Activated CD8-positive, alpha-beta T cell treated with anti-CD3 and anti-CD28 coated beads, Interleukin-2, amount 10 ng/mL, durations not matched to agents 7 days and 5 days (primary cell): Measurements from ENCODE around the gene TMIGD3. TPM values are rescaled to one million over a fixed set of nuclear protein-coding genes. Genes with fewer than 3 reads are reported as not detected.

ENCODE experiments used
- ATAC-seq: fragments of 150-1000 bp; cut with Tn5 transposase; one replicate; pipeline ENCODE4 v1.10.0; 2021; ENCODE audit warnings: moderate library complexity
- CTCF ChIA-PET: fragments of 350-600 bp; sonication (Branson Sonifier 250); formaldehyde crosslinking; loops from one replicate; lab custom pipeline; 2021; ENCODE audit warnings: antibody characterized with exemption; lab: Charles Lee
- POLR2A ChIA-PET: fragments of 350-600 bp; sonication (Branson Sonifier 250); formaldehyde crosslinking; loops from one replicate; lab custom pipeline; 2021; ENCODE audit warnings: antibody characterized with exemption; lab: Charles Lee
- DNase-seq: peaks from one replicate; pipeline ENCODE4 v3.0.0-alpha.2; 2020
- H3K27ac Mint-ChIP-seq: one replicate; pipeline ENCODE4 v1.8.0; 2021; ENCODE audit warnings: mild to moderate bottlenecking, mixed read lengths
- H3K27me3 Mint-ChIP-seq: one replicate; pipeline ENCODE4 v1.8.0; 2021; ENCODE audit warnings: low read depth, mixed read lengths
- H3K36me3 Mint-ChIP-seq: one replicate; pipeline ENCODE4 v1.8.0; 2021; ENCODE audit warnings: low read depth, mixed read lengths
- H3K4me1 Mint-ChIP-seq: one replicate; pipeline ENCODE4 v1.8.0; 2021; ENCODE audit warnings: low read depth, mixed read lengths
- H3K4me3 Mint-ChIP-seq: one replicate; pipeline ENCODE4 v1.8.0; 2021; ENCODE audit warnings: mild to moderate bottlenecking, mixed read lengths
- H3K9me3 Mint-ChIP-seq: one replicate; pipeline ENCODE4 v1.8.0; 2022; ENCODE audit warnings: mixed read lengths; ENCODE audit not compliant: insufficient read depth
- total RNA-seq, 2 experiments: library from RNA; stranded (reverse); gene quantifications; one replicate each; pipeline ENCODE4 v1.2.3, GENCODE V29; 2021

Gene TMIGD3
- total RNA-seq, 2 experiments from 2014 or later, result not detected

DNA sequence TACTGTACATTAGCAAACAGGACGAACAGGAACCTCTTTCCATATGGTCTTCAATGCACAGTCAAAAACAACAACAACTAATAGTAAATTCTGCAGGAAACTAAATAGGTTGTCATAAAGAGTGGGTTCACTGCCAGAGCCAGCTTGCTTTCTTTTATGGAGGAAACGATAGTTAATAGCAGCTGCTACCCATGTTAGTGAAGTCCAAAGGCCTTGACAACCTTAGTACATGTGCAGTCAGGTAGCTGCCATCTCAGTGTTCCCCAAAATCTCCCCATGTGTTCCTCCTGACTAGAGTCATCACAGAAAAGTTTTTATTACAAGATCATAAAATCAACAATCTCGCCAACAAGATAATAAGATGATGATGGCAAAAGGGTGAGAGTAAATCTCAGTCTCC, 16.6 kb upstream of the TMIGD3 start:
- peaks cover 2% of the 10 kb centered on the region for H3K36me3 Mint-ChIP-seq
- CTCF ChIA-PET, result interaction anchor here (4.5 kb wide), 1 partner anchor 12 kb away, joined by 88 read pairs; no protein-coding TSS in a partner anchor

GRCh38 chr1:111517469-111518225, 14.2 kb upstream of the TMIGD3 start:
- H3K4me1 Mint-ChIP-seq, result peaks cover 46% of the 10 kb centered on the region
- peak overlapping the region; percentile 86 for H3K27ac Mint-ChIP-seq
- H3K9me3 Mint-ChIP-seq, result no peaks in the 10 kb centered on the region
- no peaks in the 10 kb centered on the region for H3K36me3 Mint-ChIP-seq
- H3K4me3 Mint-ChIP-seq, result peak overlapping the region; percentile 16
- DNase-seq (peak; percentile 49), ATAC-seq (peak; percentile 53)
- CTCF ChIA-PET, result interaction anchor here (0.7 to 4.5 kb wide), 36 partner anchors 10 to 303 kb away, joined by 3 to 88 read pairs (median 5); partner anchors contain the start of genes ADORA3, ATP5PB, RAP1A and TMIGD3
- no peaks in the 10 kb centered on the region for H3K27me3 Mint-ChIP-seq
- POLR2A ChIA-PET, result interaction anchor here (0.6 to 3.2 kb wide), 9 partner anchors 10 to 302 kb away, joined by 3 to 31 read pairs (median 5); no protein-coding TSS in a partner anchor

More for the DNA sequence above, 16.6 kb upstream of the TMIGD3 start:
- POLR2A ChIA-PET, result interaction anchor here (0.6 kb wide), 1 partner anchor 80 kb away, joined by 3 read pairs; no protein-coding TSS in a partner anchor
- no peak overlapping the region for H3K27ac Mint-ChIP-seq
- ATAC-seq (no peak), DNase-seq (no peak)
- H3K4me1 Mint-ChIP-seq, result peaks cover 38% of the 10 kb centered on the region
- peaks cover 7% of the 10 kb centered on the region for H3K9me3 Mint-ChIP-seq
- no peaks in the 10 kb centered on the region for H3K27me3 Mint-ChIP-seq
- no peak overlapping the region for H3K4me3 Mint-ChIP-seq

- DNase-seq, result peak; percentile 71
- H3K27me3 Mint-ChIP-seq, result no peaks in the 10 kb centered on the region
- peak overlapping the region; percentile 86 for H3K27ac Mint-ChIP-seq
- no peaks in the 10 kb centered on the region for H3K36me3 Mint-ChIP-seq
- ChIA-PET POLR2A (interaction anchor here (0.5 to 3.2 kb wide), 8 partner anchors 9 to 252 kb away, joined by 3 to 31 read pairs (median 6); partner anchors contain the start of gene RAP1A), CTCF (interaction anchor here (0.8 to 4.5 kb wide), 26 partner anchors 8 to 254 kb away, joined by 3 to 88 read pairs (median 6); partner anchors contain the start of genes ADORA3, RAP1A and TMIGD3)
- no peaks in the 10 kb centered on the region for H3K9me3 Mint-ChIP-seq
- H3K4me1 Mint-ChIP-seq, result peaks cover 46% of the 10 kb centered on the region
- peak; percentile 64 for ATAC-seq
- H3K4me3 Mint-ChIP-seq, result peak overlapping the region; percentile 56
These were observed 12.6 kb upstream of the TMIGD3 start for GRCh38 chr1:111516005-111516535.

DNA sequence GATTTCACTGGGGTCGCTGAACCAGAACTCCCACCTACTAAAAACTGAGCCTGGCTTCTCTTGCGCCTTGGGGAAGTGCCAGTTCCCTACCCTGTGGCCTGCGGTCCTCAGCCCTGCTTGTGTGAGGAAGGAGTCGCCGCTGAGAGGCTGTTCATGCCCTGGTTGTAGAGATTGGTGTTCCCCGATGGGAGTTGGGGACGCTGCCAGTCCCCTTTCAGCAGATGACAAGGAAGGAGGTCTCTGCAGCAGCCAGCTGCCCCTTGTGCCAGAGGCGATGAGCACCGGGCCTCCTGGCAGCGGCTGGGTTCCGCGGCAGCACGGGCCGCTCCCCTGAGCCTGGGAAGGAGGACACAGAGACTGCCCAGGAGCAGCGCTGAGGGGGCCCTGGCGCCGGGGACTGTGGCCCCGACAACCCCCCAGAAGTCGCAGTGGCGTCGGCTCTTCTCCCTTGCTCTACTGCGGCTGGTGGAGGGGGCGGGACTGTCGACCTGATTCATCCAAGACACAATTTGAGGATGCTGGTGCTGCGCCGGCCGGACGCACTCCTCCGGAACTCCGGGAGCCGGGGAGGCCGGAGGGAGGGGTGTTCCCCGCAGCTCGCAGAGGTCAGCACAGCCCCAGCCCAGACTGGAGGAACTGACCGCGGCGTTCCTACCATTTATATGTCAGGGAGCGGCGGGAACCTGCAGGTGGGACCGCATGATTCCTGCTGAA, 12.0 kb upstream of the TMIGD3 start:
- ATAC-seq, result peak; percentile 22
- peak overlapping the region; percentile 86 for H3K27ac Mint-ChIP-seq
- H3K4me3 Mint-ChIP-seq, result peak overlapping the region; percentile 56
- H3K9me3 Mint-ChIP-seq, result no peaks in the 10 kb centered on the region
- H3K4me1 Mint-ChIP-seq, result peaks cover 46% of the 10 kb centered on the region
- POLR2A ChIA-PET, result interaction anchor here (0.6 to 3.2 kb wide), 6 partner anchors 8 to 252 kb away, joined by 3 to 31 read pairs (median 6); no protein-coding TSS in a partner anchor
- peak; percentile 36 for DNase-seq
- no peaks in the 10 kb centered on the region for H3K27me3 Mint-ChIP-seq
- H3K36me3 Mint-ChIP-seq, result no peaks in the 10 kb centered on the region
- CTCF ChIA-PET, result interaction anchor here (0.9 to 4.5 kb wide), 13 partner anchors 8 to 236 kb away, joined by 3 to 88 read pairs (median 7); partner anchors contain the start of genes ADORA3 and TMIGD3

DNA sequence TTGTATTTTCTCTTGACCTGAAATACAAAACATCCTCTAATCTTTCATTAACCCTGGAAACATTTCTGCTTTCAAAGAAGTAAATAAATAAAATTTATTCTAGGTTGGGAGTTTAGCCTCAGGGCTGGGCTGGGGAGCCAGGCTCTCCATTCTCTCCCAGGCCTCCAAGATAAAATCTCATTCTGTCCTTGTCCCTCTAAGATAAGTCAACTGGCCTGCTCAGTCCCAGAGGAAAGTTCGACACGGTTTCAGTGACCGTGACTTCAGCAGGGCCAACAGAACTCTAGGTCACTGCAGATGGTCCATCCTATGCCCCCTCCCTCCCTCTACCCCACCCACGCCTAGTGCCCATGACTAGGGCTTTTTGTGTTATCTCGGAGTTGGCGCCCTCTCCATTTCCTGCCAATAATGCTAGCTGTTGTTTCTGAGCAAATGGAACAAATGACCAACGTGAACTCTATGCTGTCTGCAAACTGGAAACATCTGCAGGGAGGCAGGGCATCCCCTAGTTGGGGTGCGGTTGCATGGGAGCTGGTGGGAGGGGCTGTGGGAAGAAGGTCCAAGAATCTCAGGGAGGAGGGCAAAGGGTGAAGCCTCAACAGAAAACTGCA, 10.1 kb upstream of the TMIGD3 start:
- peaks cover 44% of the 10 kb centered on the region for H3K4me1 Mint-ChIP-seq
- POLR2A ChIA-PET, result interaction anchor here (0.5 kb wide), 1 partner anchor 163 kb away, joined by 3 read pairs; no protein-coding TSS in a partner anchor
- no peaks in the 10 kb centered on the region for H3K27me3 Mint-ChIP-seq
- DNase-seq (no peak), ATAC-seq (no peak)
- no peak overlapping the region for H3K27ac Mint-ChIP-seq
- H3K36me3 Mint-ChIP-seq, result no peaks in the 10 kb centered on the region
- H3K4me3 Mint-ChIP-seq, result no peak overlapping the region
- CTCF ChIA-PET, result interaction anchor here (1.0 to 1.4 kb wide), 2 partner anchors 35 to 86 kb away, joined by 3 to 4 read pairs; no protein-coding TSS in a partner anchor
- no peaks in the 10 kb centered on the region for H3K9me3 Mint-ChIP-seq

- H3K36me3 Mint-ChIP-seq, result no peaks in the 10 kb centered on the region
- ChIA-PET POLR2A (interaction anchor here (0.5 kb wide), 1 partner anchor 163 kb away, joined by 3 read pairs; no protein-coding TSS in a partner anchor), CTCF (interaction anchor here (1.7 kb wide), 1 partner anchor 36 kb away, joined by 5 read pairs; no protein-coding TSS in a partner anchor)
- H3K27ac Mint-ChIP-seq, result peak overlapping the region; percentile 8
- no peaks in the 10 kb centered on the region for H3K27me3 Mint-ChIP-seq
- peaks cover 44% of the 10 kb centered on the region for H3K4me1 Mint-ChIP-seq
- DNase-seq (no peak), ATAC-seq (no peak)
- H3K4me3 Mint-ChIP-seq, result no peak overlapping the region
- no peaks in the 10 kb centered on the region for H3K9me3 Mint-ChIP-seq
These were observed 9.5 kb upstream of the TMIGD3 start for GRCh38 chr1:111512931-111513330.

DNA sequence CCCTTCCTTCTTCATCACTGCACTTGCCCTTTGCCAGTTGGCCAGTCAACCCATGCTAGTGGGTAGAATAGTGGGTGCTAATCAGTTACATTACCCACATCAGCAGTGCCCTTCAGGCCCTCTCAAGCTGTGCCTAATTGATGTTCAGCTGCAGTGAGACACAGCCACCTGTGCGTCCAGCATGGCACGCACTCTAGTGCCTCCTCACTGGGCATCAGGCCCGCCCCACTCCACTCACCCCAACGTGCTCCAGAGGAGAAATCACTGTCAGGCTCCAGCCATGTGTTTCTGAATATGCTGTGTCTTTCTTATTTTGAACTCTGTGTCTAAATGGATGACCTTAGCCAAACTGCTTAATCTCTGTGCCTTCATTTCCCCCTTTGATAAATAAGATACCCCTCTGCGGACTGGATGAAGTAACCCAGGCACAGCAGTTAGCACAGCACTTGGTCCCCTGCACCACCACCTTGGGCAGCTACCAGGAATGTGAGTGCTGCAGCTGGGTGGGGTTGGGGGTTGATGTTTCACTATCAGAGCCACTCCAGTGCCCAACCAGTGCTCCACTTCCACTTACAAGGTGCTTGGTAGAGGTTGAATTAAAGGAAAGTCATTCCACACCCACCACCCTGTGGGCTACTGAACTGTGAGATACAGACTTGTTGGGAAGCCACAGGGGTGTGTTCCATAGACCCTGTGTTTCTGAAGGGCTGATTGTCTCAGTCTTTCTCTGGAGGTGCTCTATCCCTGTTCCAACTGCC, 8.9 kb upstream of the TMIGD3 start:
- ATAC-seq (no peak), DNase-seq (no peak)
- CTCF ChIA-PET, result interaction anchor here (1.0 to 1.7 kb wide), 4 partner anchors 9 to 60 kb away, joined by 3 to 5 read pairs (median 4); partner anchors contain the start of genes ADORA3 and TMIGD3
- H3K4me3 Mint-ChIP-seq, result no peak overlapping the region
- H3K4me1 Mint-ChIP-seq, result peaks cover 44% of the 10 kb centered on the region
- H3K27ac Mint-ChIP-seq, result peak overlapping the region; percentile 8
- no peaks in the 10 kb centered on the region for H3K36me3 Mint-ChIP-seq
- no peaks in the 10 kb centered on the region for H3K9me3 Mint-ChIP-seq
- no peaks in the 10 kb centered on the region for H3K27me3 Mint-ChIP-seq
- POLR2A ChIA-PET, result interaction anchor here (0.7 to 1.4 kb wide), 4 partner anchors 26 to 243 kb away, joined by 3 read pairs; no protein-coding TSS in a partner anchor

- Mint-ChIP-seq H3K4me1 (peaks cover 39% of the 10 kb centered on the region), H3K9me3 (no peaks in the 10 kb centered on the region), H3K4me3 (no peak overlapping the region), H3K36me3 (no peaks in the 10 kb centered on the region), H3K27ac (no peak overlapping the region), H3K27me3 (no peaks in the 10 kb centered on the region)
- ChIA-PET POLR2A (interaction anchor here (1.0 to 1.4 kb wide), 3 partner anchors 82 to 243 kb away, joined by 3 read pairs; no protein-coding TSS in a partner anchor), CTCF (interaction anchor here (1.0 to 1.7 kb wide), 5 partner anchors 8 to 80 kb away, joined by 3 to 5 read pairs (median 4); partner anchors contain the start of genes ADORA3 and TMIGD3)
- DNase-seq (no peak), ATAC-seq (no peak)
These were observed 7.9 kb upstream of the TMIGD3 start for GRCh38 chr1:111511370-111511769.

DNA sequence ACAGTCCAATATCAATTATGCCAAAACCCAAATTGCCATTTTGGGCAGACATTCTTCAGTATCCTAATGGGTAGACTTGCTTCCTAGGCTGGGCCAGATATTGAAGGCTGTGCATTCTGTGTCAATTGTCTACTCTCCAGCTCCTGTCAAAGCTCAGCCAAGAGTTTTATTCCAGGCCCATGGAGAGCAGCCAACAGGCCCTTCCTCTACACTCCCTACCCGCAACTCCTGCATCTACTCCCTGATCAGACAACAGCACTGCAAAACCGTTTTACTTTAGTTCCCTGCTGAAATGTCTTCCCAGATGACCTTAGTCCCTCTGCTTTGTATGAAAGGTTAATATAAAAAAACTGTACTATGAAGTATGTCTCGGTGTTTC, 6.6 kb upstream of the TMIGD3 start:
- ChIA-PET CTCF (interaction anchor here (1.6 to 6.7 kb wide), 13 partner anchors 8 to 258 kb away, joined by 4 to 144 read pairs (median 48); partner anchors contain the start of genes C1orf162 and RAP1A), POLR2A (no interaction called here)
- DNase-seq (no peak), ATAC-seq (no peak)
- Mint-ChIP-seq H3K4me3 (no peak overlapping the region), H3K27ac (no peak overlapping the region), H3K27me3 (no peaks in the 10 kb centered on the region), H3K9me3 (no peaks in the 10 kb centered on the region), H3K4me1 (peaks cover 41% of the 10 kb centered on the region), H3K36me3 (no peaks in the 10 kb centered on the region)
